ENCODE data around the gene LMO7.

The LMO7 gene

DNA sequence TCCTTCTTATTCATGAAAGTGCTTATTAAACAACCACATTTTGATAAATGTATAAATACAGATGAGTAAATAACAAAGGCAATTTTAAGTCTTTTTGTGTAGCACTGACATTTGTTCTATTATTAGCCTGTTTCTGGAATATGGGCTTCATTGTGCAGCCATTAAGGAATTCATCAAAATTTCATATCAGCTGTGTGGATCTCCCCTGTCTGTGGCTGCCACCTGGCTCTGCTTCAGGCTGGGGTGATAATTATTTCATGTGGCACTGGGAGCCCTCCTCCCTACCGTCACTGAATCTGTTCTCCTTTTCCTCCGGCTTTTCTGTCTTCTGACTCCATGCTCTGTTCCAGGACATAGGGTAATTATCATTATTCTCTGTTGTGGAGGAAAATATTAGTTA, 57.1 kb downstream of the LMO7 start:
- TF ChIP-seq, protein P1, sequence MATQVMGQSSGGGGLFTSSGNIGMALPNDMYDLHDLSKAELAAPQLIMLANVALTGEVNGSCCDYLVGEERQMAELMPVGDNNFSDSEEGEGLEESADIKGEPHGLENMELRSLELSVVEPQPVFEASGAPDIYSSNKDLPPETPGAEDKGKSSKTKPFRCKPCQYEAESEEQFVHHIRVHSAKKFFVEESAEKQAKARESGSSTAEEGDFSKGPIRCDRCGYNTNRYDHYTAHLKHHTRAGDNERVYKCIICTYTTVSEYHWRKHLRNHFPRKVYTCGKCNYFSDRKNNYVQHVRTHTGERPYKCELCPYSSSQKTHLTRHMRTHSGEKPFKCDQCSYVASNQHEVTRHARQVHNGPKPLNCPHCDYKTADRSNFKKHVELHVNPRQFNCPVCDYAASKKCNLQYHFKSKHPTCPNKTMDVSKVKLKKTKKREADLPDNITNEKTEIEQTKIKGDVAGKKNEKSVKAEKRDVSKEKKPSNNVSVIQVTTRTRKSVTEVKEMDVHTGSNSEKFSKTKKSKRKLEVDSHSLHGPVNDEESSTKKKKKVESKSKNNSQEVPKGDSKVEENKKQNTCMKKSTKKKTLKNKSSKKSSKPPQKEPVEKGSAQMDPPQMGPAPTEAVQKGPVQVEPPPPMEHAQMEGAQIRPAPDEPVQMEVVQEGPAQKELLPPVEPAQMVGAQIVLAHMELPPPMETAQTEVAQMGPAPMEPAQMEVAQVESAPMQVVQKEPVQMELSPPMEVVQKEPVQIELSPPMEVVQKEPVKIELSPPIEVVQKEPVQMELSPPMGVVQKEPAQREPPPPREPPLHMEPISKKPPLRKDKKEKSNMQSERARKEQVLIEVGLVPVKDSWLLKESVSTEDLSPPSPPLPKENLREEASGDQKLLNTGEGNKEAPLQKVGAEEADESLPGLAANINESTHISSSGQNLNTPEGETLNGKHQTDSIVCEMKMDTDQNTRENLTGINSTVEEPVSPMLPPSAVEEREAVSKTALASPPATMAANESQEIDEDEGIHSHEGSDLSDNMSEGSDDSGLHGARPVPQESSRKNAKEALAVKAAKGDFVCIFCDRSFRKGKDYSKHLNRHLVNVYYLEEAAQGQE (IDR thresholded peaks at IDR 0.05; ENCODE audit: low read depth): no peak
- no peak for TF ChIP-seq CREB1 (IDR thresholded peaks at IDR 0.05; ENCODE audit: low read depth)
- TF ChIP-seq CEBPB (IDR thresholded peaks at IDR 0.05): no peak
- no peak for TF ChIP-seq EGR1 (IDR thresholded peaks at IDR 0.05)

- TF ChIP-seq CEBPB (IDR thresholded peaks at IDR 0.05) (peak; percentile 13; the same call in 1 of the 2 replicates), EP300 (IDR thresholded peaks at IDR 0.05; ENCODE audit: borderline replicate concordance) (no peak), RAD21 (IDR thresholded peaks at IDR 0.05; ENCODE audit: low read depth) (no peak)
- TF ChIP-seq, protein P1 (IDR thresholded peaks at IDR 0.05; ENCODE audit: low read depth): no peak
- TF ChIP-seq, protein P2, sequence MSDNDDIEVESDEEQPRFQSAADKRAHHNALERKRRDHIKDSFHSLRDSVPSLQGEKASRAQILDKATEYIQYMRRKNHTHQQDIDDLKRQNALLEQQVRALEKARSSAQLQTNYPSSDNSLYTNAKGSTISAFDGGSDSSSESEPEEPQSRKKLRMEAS (IDR thresholded peaks at IDR 0.05): no peak
Measured at GRCh38 chr13:75694722-75695121, 58.6 kb downstream of the LMO7 start.

DNA sequence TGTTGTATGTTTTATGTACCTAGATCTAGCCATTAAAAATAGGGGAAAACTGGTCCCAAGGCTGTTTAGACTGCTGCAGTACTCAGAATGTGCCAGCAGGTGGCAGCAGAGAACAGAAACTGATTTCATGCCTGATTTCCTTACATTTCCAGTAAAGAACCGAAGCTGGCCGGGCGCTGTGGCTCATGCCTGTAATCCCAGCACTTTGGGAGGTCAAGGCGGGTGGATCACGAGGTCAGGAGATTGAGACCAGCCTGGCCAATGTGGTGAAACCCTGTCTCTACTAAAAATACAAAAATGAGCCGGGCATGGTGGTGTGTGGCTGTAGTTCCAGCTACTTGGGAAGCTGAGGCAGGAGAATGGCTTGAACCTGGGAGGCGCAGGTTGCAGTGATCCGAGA, 59.8 kb downstream of the LMO7 start:
- peak; percentile 88 for TF ChIP-seq RAD21 (IDR thresholded peaks at IDR 0.05; ENCODE audit: low read depth)

GRCh38 chr13:75699062-75699461, 62.9 kb downstream of the LMO7 start:
- TF ChIP-seq, protein P3, sequence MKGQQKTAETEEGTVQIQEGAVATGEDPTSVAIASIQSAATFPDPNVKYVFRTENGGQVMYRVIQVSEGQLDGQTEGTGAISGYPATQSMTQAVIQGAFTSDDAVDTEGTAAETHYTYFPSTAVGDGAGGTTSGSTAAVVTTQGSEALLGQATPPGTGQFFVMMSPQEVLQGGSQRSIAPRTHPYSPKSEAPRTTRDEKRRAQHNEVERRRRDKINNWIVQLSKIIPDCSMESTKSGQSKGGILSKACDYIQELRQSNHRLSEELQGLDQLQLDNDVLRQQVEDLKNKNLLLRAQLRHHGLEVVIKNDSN (IDR thresholded peaks at IDR 0.05): no peak
- TF ChIP-seq TAF1 (IDR thresholded peaks at IDR 0.05; ENCODE audit: low read depth) (no peak), YY1 (IDR thresholded peaks at IDR 0.05; ENCODE audit: low read depth) (no peak), FOXM1 (IDR thresholded peaks at IDR 0.05; ENCODE audit: borderline replicate concordance, low read depth) (no peak), ZBTB7A (IDR thresholded peaks at IDR 0.05; ENCODE audit: low read depth) (no peak), EGR1 (IDR thresholded peaks at IDR 0.05) (no peak), CEBPB (IDR thresholded peaks at IDR 0.05) (no peak), TEAD4 (IDR thresholded peaks at IDR 0.05) (no peak), EP300 (IDR thresholded peaks at IDR 0.05; ENCODE audit: borderline replicate concordance) (no peak), RAD21 (IDR thresholded peaks at IDR 0.05; ENCODE audit: low read depth) (no peak), CREB1 (IDR thresholded peaks at IDR 0.05; ENCODE audit: low read depth) (no peak), TCF12 (IDR thresholded peaks at IDR 0.05; ENCODE audit: low read depth) (no peak), NFIC (IDR thresholded peaks at IDR 0.05) (no peak)
- TF ChIP-seq, protein P2 (IDR thresholded peaks at IDR 0.05): no peak
- TF ChIP-seq, protein P1 (IDR thresholded peaks at IDR 0.05; ENCODE audit: low read depth): no peak

DNA sequence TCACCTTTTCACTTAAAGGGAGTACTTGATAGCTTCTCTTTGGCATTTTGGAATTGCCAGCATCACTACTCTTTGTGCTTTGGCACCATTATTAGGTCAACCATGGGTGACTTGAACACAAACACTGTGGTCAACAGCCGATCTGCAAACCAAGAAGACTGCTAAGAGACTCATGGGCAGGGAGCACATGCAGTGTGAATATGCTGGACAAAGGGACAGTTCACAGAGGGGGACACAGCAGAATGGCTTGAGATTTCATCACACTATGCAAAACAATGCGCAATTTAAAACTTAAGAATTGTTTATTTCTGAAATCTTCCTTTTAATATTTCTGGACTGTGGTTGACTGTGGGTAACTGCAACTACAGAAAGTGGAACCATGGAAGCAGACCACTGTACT, 64.4 kb downstream of the LMO7 start:
- TF ChIP-seq FOXM1 (IDR thresholded peaks at IDR 0.05; ENCODE audit: borderline replicate concordance, low read depth) (no peak), EP300 (IDR thresholded peaks at IDR 0.05; ENCODE audit: borderline replicate concordance) (no peak), RAD21 (IDR thresholded peaks at IDR 0.05; ENCODE audit: low read depth) (no peak), CEBPB (IDR thresholded peaks at IDR 0.05) (no peak), TCF12 (IDR thresholded peaks at IDR 0.05; ENCODE audit: low read depth) (no peak)
- TF ChIP-seq, protein P1 (IDR thresholded peaks at IDR 0.05; ENCODE audit: low read depth): no peak
